COLO668 (cell line): ENCODE data around the gene PCDHGB5.

Source experiments
- DNase-seq: peaks from one replicate; lab custom pipeline; 2025; ENCODE audit not compliant: unreplicated experiment; lab: John Stamatoyannopoulos, UW

Gene PCDHGB5

GRCh38 chr5:141439411-141440141, 41.8 kb downstream of the PCDHGB5 start:
- no peak for DNase-seq

DNA sequence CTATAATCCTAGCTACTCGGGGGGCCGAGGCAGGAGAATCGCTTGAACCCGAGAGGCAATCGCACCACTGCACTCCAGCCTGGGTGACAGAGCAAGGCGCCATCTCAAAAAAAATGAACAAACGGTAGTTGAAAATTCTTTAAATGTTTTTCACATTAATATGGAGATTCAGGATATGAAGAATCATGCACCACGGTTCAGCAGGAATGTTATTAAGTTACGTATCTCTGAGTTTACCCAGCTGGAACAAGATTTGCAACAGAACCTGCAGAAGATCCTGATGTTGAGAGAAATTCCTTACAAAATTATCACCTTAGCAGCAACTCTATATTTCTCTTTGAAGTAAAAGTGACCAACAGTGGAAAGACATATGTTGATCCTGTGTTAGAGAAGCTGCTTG, 42.6 kb downstream of the PCDHGB5 start:
- DNase-seq, result no peak

DNA sequence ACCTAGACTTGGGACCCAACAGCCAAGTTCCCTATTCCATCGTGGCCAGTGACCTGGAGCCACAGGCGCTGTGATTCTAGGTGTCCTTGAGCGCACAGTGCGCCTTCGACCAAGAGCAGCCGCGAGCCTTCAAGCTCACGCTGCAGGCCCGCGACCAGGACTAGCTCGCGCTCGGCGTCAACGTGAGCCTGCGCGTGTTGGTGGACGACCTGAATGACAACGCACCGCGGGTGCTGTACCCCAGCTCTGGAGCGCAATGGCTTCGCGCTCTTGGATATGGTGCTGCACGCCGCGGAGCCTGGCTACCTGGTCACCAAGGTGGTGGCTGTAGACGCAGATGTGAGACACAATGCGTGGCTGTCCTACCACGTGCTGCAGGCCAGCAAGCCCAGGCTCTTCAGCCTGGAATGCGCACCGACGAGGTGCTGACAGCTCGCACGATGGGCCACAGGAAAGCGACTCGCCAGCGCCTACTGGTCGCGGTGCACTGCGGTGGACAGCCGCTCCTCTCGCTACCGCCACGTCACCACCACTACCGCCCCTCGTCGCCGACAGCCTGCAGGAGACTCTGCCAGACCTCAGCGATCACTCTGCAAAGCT, 43.9 kb downstream of the PCDHGB5 start:
- no peak for DNase-seq
